HEK293T (cell line): ENCODE data around the gene YY1.
"Not testable (repeated sequence)": the region's sequence is repeated elsewhere in the genome, so short reads cannot be mapped to it uniquely, and the experiment has no call there.

ENCODE experiments used
- CTCF ChIA-PET: fragments of 350-600 bp; formaldehyde crosslinking; extraction: SDS; loops from one replicate; lab custom pipeline; 2021; ENCODE audit warnings: antibody characterized with exemption, inconsistent platforms; lab: Yijun Ruan, JAX
- POLR2A ChIA-PET: fragments of 350-600 bp; formaldehyde crosslinking; extraction: SDS; loops from one replicate; lab custom pipeline; 2020; ENCODE audit warnings: antibody characterized with exemption, inconsistent platforms; lab: Yijun Ruan, JAX
- DNase-seq: peaks from one replicate; pipeline ENCODE4 v3.0.0; 2012; ENCODE audit warnings: mixed read lengths; ENCODE audit errors: extremely low spot score
- ARNT ChIP-seq: fragments of 450-650 bp; IDR thresholded peaks from 2 replicates; pipeline ENCODE4 v1.6.1; 2017; ENCODE audit warnings: mild to moderate bottlenecking
- BHLHE40 ChIP-seq: fragments of 450-650 bp; IDR thresholded peaks from 2 replicates; pipeline ENCODE4 v1.6.1; 2016; ENCODE audit warnings: mild to moderate bottlenecking, moderate library complexity, borderline replicate concordance
- CTBP1 ChIP-seq: fragments of 450-650 bp; IDR thresholded peaks from 2 replicates; pipeline ENCODE4 v1.6.1; 2016; ENCODE audit warnings: borderline replicate concordance
- ELF4 ChIP-seq: fragments of 450-650 bp; IDR thresholded peaks from 2 replicates; pipeline ENCODE4 v1.6.1; 2017; ENCODE audit warnings: antibody characterized with exemption
- FOXA1 ChIP-seq: fragments of 450-650 bp; IDR thresholded peaks from 2 replicates; pipeline ENCODE4 v1.6.1; 2016; ENCODE audit warnings: mild to moderate bottlenecking
- FOXK2 ChIP-seq: fragments of 450-650 bp; IDR thresholded peaks from 2 replicates; pipeline ENCODE4 v1.6.1; 2016; ENCODE audit warnings: mild to moderate bottlenecking
- FOXM1 ChIP-seq: fragments of 450-650 bp; IDR thresholded peaks from 2 replicates; pipeline ENCODE4 v1.6.1; 2017; ENCODE audit warnings: mild to moderate bottlenecking, borderline replicate concordance
- HDGF ChIP-seq: fragments of 450-650 bp; IDR thresholded peaks from 2 replicates; pipeline ENCODE4 v1.6.1; 2017; ENCODE audit warnings: antibody characterized with exemption, borderline replicate concordance
- L3MBTL2 ChIP-seq: fragments of 450-650 bp; conservative IDR thresholded peaks from 2 replicates; pipeline ENCODE4 v1.6.1; 2016; ENCODE audit warnings: mild to moderate bottlenecking
- LEF1 ChIP-seq: fragments of 450-650 bp; IDR thresholded peaks from 2 replicates; pipeline ENCODE4 v1.6.1; 2017; ENCODE audit warnings: mild to moderate bottlenecking, borderline replicate concordance
- NFRKB ChIP-seq: fragments of 450-650 bp; IDR thresholded peaks from 2 replicates; pipeline ENCODE4 v1.6.1; 2016; ENCODE audit warnings: mild to moderate bottlenecking, moderate library complexity
- SP1 ChIP-seq: fragments of 450-650 bp; IDR thresholded peaks from 2 replicates; pipeline ENCODE4 v1.6.1; 2017
- SUZ12 ChIP-seq: fragments of 450-650 bp; IDR thresholded peaks from 2 replicates; pipeline ENCODE4 v1.6.1; 2016; ENCODE audit warnings: mild to moderate bottlenecking
- TARDBP ChIP-seq: fragments of 450-650 bp; IDR thresholded peaks from 2 replicates; pipeline ENCODE4 v1.6.1; 2016
- ZNF384 ChIP-seq: fragments of 450-650 bp; IDR thresholded peaks from 2 replicates; pipeline ENCODE4 v1.6.1; 2016
- TF ChIP-seq, protein P1 (sequence below): fragments of 450-650 bp; IDR thresholded peaks from 2 replicates; pipeline ENCODE4 v1.6.1; 2016

YY1 gene

DNA sequence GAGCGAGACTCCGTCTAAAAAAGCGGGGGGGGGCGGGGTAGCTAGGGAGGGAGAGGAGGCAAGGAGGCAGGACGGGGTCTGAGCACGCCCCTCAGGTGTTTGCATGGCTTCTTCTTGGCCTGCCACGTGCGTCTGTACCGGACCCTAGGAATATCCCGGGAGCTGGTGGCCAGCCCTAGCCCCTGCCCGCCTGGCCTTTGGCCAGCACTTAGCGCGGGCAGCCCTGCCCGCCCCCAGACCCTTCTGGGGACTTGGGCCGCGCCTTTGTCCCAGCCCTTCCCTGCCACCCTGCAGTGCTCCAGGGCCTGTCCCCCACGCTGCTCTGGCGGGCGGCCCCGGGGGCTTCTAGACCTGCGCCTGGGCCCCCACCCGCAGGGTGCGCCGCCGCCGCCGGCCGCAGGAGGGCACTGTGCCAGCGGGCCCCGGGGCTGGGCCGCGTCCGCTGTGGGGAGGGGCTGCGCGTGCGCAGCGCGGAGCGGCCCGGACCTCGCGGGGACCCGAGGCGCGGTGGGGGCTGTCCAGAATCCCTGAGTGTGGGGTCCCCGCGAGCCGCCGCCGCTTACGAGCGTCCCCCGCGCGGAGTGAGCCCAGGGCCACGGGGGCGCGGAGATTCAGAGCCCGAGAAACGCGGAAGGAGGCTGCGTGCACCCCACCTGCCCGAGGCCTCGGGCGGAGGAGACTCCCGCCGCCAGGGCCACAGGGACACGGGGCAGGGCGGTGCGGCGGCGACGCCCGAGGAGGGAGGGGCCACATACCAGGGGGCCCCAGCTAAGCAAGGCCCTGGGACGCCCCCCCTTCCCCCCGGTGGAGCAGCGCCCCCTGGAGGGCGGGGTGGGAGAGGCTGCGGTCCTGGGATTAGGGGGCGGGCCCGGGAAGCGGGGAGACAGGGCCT, 46.3 kb downstream of the YY1 start:
- ChIA-PET CTCF (interaction anchor here (0.5 to 1.3 kb wide), 6 partner anchors 9 to 44 kb away, joined by 3 to 5 read pairs (median 4); no protein-coding TSS in a partner anchor), POLR2A (interaction anchor here (0.7 to 2.1 kb wide), 3 partner anchors 18 to 90 kb away, joined by 3 to 6 read pairs (median 4); a partner anchor contains a TSS)
- TF ChIP-seq NFRKB (no peak), FOXA1 (no peak), ARNT (peak; percentile 54; the same call in 1 of the 2 replicates), FOXM1 (peak; percentile 95), CTBP1 (no peak), LEF1 (no peak), BHLHE40 (no peak), L3MBTL2 (peak; percentile 91)
- DNase-seq = peak; percentile 95

DNA sequence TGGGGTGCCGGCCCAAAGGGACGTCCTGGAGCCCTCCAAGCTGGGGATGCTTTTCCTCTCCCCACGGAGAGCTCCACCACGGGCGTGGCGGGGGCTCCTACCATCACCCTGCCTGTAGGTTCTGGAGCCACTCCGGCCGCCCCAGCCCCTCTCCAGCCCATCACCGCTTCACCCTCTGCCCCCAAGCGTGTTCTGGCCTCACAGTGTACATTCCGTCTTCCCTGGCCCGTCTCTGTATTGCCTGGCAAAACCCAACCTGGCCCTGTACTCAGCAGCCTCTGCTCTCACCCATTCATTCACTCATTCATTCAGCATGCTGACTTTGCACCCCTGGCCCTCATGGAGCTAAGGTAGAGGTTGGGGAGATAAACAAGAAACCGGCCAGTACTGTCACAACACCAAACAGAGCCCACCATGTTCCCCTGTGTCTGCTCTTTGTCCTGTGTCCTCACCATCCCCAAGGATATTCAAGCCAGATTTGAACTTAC, 47.0 kb downstream of the YY1 start:
- CTCF ChIA-PET = interaction anchor here (0.7 to 1.3 kb wide), 4 partner anchors 9 to 45 kb away, joined by 3 to 5 read pairs (median 4); no protein-coding TSS in a partner anchor
- TF ChIP-seq FOXA1 = no peak
- DNase-seq = no peak
- POLR2A ChIA-PET = interaction anchor here (0.7 to 1.0 kb wide), 2 partner anchors 72 to 89 kb away, joined by 3 to 4 read pairs; a partner anchor contains a TSS

DNA sequence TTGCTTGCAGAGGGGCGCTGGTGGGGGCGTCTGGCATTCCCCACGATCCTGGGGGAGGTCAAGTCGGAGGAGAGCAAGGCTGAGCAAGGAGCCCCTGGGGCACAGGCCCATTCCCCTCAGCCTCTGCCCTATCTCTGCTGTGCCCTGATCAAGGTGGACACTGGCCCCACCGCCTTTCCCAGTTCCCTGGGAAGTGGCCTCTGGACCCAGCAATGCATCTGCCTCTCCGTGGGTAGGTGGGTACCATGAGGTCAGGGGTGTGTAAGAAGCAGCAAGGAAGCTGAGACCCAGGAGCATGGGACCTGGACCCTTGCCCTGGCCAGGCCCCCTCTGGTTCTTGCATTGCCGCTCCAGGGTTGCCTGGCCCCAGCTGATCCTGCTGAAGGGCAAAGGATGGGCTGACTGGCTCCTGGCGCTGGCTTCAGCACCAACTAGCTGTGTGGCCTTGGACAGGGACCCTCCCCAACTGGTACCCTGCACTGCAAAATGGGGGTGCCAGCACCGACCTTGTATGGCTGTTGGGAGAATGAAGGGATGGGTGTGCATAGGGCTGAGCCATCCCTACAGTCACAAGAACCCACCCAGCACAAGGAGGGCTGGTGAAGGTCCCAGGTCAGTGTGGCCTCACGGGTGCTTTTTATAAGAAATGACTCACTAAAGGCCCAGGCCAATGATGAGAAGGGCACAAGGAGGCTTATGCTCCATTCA, 47.7 kb downstream of the YY1 start:
- POLR2A ChIA-PET = interaction anchor here (1.0 kb wide), 1 partner anchor 72 kb away, joined by 4 read pairs; no protein-coding TSS in a partner anchor
- CTCF ChIA-PET = interaction anchor here (0.7 to 1.3 kb wide), 3 partner anchors 8 to 16 kb away, joined by 3 to 5 read pairs (median 4); no protein-coding TSS in a partner anchor

DNA sequence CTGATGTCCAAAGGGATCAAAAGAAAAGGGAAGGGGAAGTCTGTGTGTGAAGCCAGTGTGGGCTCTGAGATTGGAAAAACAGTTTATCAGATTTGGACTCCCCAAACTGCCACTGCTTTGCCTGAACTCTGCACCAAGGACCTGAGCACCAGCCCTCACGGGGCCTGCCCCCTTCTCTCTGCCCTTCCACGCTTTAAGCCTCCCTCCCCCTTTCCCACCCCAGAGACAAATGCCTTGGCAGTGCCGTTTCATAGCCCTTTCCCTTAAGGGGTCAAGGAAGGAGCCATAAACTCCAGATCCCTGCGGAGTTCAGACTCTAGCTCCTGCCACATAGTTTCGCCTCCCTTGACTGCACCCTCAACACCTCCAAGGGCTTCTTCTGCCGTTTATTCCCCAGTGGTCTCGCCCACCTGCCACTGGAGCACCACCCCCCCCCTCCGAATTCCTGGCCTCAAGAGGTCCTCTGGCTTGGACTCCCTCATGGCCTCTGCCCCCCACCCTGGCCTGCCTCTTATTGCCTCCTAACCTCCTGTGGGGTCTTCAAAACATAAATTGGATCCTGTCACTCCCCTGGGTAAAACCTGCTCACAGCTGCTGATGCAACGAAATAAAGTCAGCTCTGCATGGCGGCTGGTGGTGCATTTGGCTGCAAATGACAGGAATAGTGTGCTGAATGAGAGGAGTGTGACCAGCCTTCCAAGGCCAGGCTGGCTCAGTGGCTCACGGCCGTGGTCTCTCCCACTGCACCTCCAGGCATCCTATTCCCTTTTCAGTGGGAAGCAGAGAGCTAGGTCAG, 48.5 kb downstream of the YY1 start:
- ChIA-PET POLR2A (interaction anchor here (1.4 kb wide), 1 partner anchor 88 kb away, joined by 3 read pairs; a partner anchor contains a TSS), CTCF (no interaction called here)
- DNase-seq = no peak
- no peak for TF ChIP-seq ARNT
- TF ChIP-seq BHLHE40 = no peak
- TF ChIP-seq SUZ12 = no peak
- no peak for TF ChIP-seq LEF1
- TF ChIP-seq SP1 = no peak
- no peak for TF ChIP-seq L3MBTL2
- TF ChIP-seq FOXM1 = no peak
- TF ChIP-seq CTBP1 = no peak
- TF ChIP-seq TARDBP = no peak
- no peak for TF ChIP-seq HDGF
- TF ChIP-seq FOXA1 = no peak
- TF ChIP-seq, protein P1, sequence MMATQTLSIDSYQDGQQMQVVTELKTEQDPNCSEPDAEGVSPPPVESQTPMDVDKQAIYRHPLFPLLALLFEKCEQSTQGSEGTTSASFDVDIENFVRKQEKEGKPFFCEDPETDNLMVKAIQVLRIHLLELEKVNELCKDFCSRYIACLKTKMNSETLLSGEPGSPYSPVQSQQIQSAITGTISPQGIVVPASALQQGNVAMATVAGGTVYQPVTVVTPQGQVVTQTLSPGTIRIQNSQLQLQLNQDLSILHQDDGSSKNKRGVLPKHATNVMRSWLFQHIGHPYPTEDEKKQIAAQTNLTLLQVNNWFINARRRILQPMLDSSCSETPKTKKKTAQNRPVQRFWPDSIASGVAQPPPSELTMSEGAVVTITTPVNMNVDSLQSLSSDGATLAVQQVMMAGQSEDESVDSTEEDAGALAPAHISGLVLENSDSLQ = no peak
- no peak for TF ChIP-seq ELF4
- no peak for TF ChIP-seq ZNF384
- no peak for TF ChIP-seq FOXK2
- TF ChIP-seq NFRKB = no peak

More for the DNA sequence above, 47.7 kb downstream of the YY1 start:
- no peak for DNase-seq
- TF ChIP-seq FOXM1 = no peak

DNA sequence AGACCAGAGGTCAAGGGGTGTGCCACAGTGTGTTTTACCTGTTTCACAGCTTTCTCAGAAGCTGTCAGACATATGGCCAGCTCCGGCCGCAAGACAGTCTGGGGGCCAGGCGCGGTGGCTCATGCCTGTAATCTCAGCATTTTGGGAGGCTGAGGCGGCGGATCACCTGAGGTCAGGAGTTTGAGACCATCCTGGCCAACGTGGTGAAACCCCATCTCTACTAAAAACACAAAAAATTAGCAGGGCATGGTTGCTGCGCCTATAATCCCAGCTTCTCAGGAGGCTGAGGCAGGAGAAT, 49.0 kb downstream of the YY1 start:
- DNase-seq, CTCF ChIA-PET: not testable (repeated sequence)
- POLR2A ChIA-PET = interaction anchor here (1.4 kb wide), 1 partner anchor 87 kb away, joined by 3 read pairs; a partner anchor contains a TSS

DNA sequence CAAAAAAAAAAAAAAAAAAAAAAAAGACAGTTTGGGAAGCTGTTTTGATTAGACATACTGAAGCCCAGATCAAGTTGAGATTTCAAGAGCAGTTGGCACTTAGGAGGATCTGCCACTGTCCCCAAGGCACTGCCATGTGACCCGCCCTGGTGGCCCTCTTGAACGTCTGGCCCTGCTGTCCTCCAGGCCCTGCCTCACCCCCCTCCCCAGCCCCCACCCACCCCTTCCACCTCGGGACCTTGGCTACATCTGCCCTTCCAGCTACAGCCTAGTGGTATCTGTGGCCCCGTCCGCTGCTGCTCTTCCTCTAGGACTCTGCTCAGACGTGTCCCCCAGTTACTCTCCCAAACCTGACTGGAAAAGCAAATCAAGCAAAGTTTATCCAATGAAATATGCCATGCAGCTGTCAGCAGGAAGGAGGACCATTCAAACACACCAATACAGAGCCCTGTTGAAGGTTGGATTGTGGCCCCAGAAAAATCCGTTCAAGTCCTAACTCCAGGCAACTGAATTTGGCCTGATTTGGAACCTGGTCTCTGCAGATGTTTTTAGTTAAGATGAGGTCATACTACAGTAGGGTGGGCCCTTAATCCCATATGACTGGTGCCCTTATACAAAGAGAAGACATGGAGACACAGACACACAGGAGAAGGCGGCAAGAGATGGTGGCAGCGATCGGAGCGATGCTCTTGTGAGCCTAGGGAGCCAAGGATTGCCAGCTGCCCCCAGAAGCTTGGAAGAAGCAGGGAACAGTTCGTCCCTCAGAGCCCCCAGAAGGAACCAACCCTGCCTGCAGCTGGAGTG, 49.6 kb downstream of the YY1 start:
- POLR2A ChIA-PET = interaction anchor here (1.4 kb wide), 1 partner anchor 87 kb away, joined by 3 read pairs; a partner anchor contains a TSS
- TF ChIP-seq FOXK2 = no peak
- TF ChIP-seq ELF4 = no peak
- TF ChIP-seq CTBP1 = no peak
- no peak for TF ChIP-seq FOXM1
- TF ChIP-seq ARNT = no peak
- TF ChIP-seq ZNF384 = no peak
- no peak for TF ChIP-seq L3MBTL2
- TF ChIP-seq, protein P1 = no peak
- no peak for TF ChIP-seq HDGF
- TF ChIP-seq SUZ12 = no peak
- TF ChIP-seq SP1 = no peak
- no peak for TF ChIP-seq LEF1
- no peak for TF ChIP-seq BHLHE40
- no peak for TF ChIP-seq FOXA1
- no peak for TF ChIP-seq TARDBP
- no peak for TF ChIP-seq NFRKB
- DNase-seq = no peak
- CTCF ChIA-PET = no interaction called here
